Measurements from ENCODE around the gene RAB1A.
A peak's percentile ranks its signal among the peaks of the same experiment; 100 is the strongest.

RAB1A gene

GRCh38 chr2:65040400-65041261 is 89.3 kb downstream of the RAB1A start:
- TF ChIP-seq CTCF (IDR thresholded peaks at IDR 0.05; ENCODE audit: extremely low read depth, missing control alignments) = peak; percentile 70
- peak; percentile 74 for DNase-seq (ENCODE audit: low spot score)

GRCh38 chr2:65039640-65040039 is 90.3 kb downstream of the RAB1A start:
- no peak for TF ChIP-seq CTCF (IDR thresholded peaks at IDR 0.05; ENCODE audit: extremely low read depth, missing control alignments)
- no peak for DNase-seq (ENCODE audit: low spot score)

GRCh38 chr2:65037178-65037577 is 92.7 kb downstream of the RAB1A start:
- no peak for DNase-seq (ENCODE audit: low spot score)
- TF ChIP-seq CTCF (IDR thresholded peaks at IDR 0.05; ENCODE audit: extremely low read depth, missing control alignments) = no peak
